Lower lobe of right lung (tissue), 2 donors: ENCODE results near the gene WDR59. TPM values are rescaled to one million over a fixed set of nuclear protein-coding genes. Genes with fewer than 3 reads are reported as not detected.

Experiments used
- ATAC-seq, 2 donors: fragments of 200-7000 bp; cut with Tn5 transposase; one replicate each; pipeline ENCODE4 v1.9.1; 2020 to 2022; ENCODE audit warnings: mild to moderate bottlenecking in 2 of 2, moderate library complexity in 2 of 2
- DNase-seq: peaks from one replicate; pipeline ENCODE4 v3.0.0-alpha.2; 2020
- H3K27ac ChIP-seq: fragments of 200-600 bp; one replicate; pipeline ENCODE4 v1.8.0; 2022
- H3K27me3 ChIP-seq: fragments of 200-600 bp; one replicate; pipeline ENCODE4 v1.8.0; 2022; ENCODE audit warnings: low read depth
- H3K36me3 ChIP-seq: fragments of 200-600 bp; one replicate; pipeline ENCODE4 v1.8.0; 2022; ENCODE audit warnings: mild to moderate bottlenecking
- H3K4me1 ChIP-seq: fragments of 200-600 bp; one replicate; pipeline ENCODE4 v1.8.0; 2022
- H3K4me3 ChIP-seq: fragments of 200-600 bp; one replicate; pipeline ENCODE4 v1.8.0; 2022; ENCODE audit warnings: mild to moderate bottlenecking
- H3K9me3 ChIP-seq: fragments of 200-600 bp; one replicate; pipeline ENCODE4 v1.8.0; 2022
- intact Hi-C: fragments of 100-400 bp; cut with DNase I; formaldehyde crosslinking; loops from one replicate; pipeline ENCODE4 v1.11.0; 2022
- total RNA-seq: library from RNA; stranded (reverse); fragmentation: NEBNext Ultra II Directional; extraction: Animal tissue kit (Norgen Biotek cat#: 25700); gene quantifications from one replicate; pipeline ENCODE4 v1.2.1, GENCODE V29; 2021
- TF ChIP-seq, protein P1 (sequence below): fragments of 200-600 bp; IDR thresholded peaks from one replicate; pipeline ENCODE4 v1.8.0; 2022; ENCODE audit warnings: antibody characterized with exemption, mild to moderate bottlenecking
- donor health status: DM: no; HTN: yes; CAD: no; lungs with severe emphysema.

WDR59 gene
- total RNA-seq, 1 donor from 2014 or later = 49.5 TPM

DNA sequence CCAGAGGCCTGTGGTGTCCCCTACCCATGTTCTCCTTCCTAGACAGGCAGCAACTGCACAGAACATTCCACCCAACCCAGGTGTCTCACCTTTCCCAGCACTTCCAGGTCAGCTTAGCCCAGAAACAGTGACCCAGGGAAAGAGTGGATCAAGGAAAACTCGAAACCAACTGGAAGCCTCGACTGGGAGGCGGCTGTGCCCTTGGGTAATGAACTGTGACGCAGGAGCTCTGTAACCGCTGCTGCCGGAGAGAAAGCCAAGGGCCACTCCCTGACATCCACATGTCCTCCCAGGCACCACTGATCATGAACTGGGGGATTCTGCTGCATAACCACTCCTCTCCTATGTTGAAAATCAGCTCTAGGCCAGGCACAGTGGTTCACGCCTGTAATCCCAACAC is 34.4 kb downstream of the WDR59 start:
- Histone ChIP-seq H3K27me3 (no peaks in the 10 kb centered on the region), H3K4me1 (no peaks in the 10 kb centered on the region), H3K9me3 (no peaks in the 10 kb centered on the region), H3K4me3 (no peak overlapping the region), H3K36me3 (peaks cover 63% of the 10 kb centered on the region), H3K27ac (no peak overlapping the region)
- DNase-seq (no peak), ATAC-seq (no peak)
- TF ChIP-seq, protein P1, sequence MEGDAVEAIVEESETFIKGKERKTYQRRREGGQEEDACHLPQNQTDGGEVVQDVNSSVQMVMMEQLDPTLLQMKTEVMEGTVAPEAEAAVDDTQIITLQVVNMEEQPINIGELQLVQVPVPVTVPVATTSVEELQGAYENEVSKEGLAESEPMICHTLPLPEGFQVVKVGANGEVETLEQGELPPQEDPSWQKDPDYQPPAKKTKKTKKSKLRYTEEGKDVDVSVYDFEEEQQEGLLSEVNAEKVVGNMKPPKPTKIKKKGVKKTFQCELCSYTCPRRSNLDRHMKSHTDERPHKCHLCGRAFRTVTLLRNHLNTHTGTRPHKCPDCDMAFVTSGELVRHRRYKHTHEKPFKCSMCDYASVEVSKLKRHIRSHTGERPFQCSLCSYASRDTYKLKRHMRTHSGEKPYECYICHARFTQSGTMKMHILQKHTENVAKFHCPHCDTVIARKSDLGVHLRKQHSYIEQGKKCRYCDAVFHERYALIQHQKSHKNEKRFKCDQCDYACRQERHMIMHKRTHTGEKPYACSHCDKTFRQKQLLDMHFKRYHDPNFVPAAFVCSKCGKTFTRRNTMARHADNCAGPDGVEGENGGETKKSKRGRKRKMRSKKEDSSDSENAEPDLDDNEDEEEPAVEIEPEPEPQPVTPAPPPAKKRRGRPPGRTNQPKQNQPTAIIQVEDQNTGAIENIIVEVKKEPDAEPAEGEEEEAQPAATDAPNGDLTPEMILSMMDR = no peak
- intact Hi-C loops = no loop called here

DNA sequence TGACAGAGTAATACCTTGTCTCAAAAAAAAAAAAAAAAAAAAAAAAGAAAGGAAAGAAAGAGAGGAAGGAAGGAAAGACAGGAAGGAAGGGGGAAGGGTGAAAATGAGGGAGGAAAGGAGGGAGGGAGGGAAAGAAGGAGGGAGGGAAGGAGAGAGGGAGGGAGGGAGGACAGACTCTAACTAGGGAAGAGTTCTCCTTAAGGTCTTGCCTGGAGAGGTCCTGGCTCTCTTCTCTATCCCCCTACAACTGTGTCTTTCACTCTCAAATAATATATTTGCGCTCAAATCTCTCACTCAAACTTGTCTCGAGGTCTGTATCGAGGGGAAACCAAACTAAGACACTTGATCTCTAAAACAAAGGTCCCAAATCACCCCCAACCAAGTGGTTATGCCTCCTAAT is 35.6 kb downstream of the WDR59 start:
- DNase-seq (no peak), ATAC-seq (no peak)
- no peak overlapping the region for H3K4me3 ChIP-seq
- TF ChIP-seq, protein P1 = no peak
- intact Hi-C loops = no loop called here
- no peaks in the 10 kb centered on the region for H3K4me1 ChIP-seq
- H3K27me3 ChIP-seq = no peaks in the 10 kb centered on the region
- H3K36me3 ChIP-seq = peaks cover 67% of the 10 kb centered on the region
- no peaks in the 10 kb centered on the region for H3K9me3 ChIP-seq
- no peak overlapping the region for H3K27ac ChIP-seq

DNA sequence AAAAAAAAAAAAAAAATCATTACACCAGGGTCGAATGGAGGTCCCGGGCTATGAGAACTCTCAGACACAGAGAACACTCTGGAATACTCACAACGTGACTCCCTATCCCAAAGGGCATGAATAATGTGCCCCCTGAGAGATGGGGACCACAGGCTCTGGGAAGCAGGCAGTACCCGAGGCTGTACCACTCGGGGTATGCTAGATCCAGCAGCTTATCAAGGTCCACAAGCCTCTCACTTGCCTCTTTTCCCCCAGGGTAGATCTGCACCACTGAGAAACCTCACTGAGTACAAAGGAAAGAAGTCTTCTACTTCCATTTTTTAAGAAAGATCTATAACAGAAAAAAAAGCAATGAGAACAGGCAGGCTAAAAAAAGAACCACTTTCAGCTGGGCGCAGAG is 40.5 kb downstream of the WDR59 start:
- H3K36me3 ChIP-seq = peaks cover 78% of the 10 kb centered on the region
- H3K9me3 ChIP-seq = no peaks in the 10 kb centered on the region
- H3K4me1 ChIP-seq = no peaks in the 10 kb centered on the region
- TF ChIP-seq, protein P1 = no peak
- intact Hi-C loops = no loop called here
- no peak for ATAC-seq
- H3K27ac ChIP-seq = no peak overlapping the region
- no peak for DNase-seq
- no peaks in the 10 kb centered on the region for H3K27me3 ChIP-seq
- H3K4me3 ChIP-seq = no peak overlapping the region

DNA sequence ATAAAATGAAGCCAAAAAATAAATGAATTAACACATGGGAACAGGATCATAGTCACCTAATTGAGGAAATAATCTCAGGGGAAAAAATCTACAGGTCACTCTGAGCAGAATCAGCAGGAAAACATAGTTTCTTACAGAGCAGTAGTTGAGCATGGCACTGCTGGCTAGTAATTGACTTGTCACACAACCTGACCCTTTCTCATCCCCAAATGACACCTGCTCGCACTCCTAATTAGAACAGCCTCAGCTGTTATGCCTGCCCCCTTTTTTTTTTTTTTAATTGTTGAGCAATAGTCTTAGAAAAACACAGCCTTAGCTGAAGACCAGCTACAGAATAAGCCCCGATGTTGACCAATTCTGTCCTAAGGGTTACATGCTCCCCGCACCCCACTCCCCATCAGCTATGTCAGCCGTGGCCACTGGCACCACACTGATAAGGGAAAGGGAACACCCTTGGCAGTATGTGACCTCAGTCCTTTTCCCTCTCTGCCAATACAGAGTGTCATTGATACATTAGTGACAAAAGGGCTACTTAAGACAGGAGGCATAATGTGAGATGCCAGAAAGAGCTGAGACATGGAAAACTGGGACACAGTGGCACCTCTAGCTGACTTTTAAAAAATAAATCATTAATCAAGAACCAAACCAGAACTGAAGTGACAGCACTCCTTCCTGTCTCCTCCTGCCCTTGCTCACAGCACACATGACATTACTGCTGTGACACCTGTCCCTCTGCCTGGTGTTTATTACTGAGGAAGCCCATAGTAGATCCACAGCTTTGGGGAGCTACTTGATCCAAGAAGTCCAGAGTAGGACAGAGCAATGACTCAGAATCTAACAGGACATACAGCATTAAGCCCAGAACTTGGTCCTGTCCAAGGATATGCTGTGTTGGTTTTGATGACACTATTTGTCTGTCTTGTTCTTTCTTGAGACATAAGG is 41.7 kb downstream of the WDR59 start:
- ATAC-seq (no peak), DNase-seq (no peak)
- TF ChIP-seq, protein P1 = no peak
- Histone ChIP-seq H3K4me1 (no peaks in the 10 kb centered on the region), H3K9me3 (no peaks in the 10 kb centered on the region), H3K36me3 (peaks cover 70% of the 10 kb centered on the region), H3K27ac (no peak overlapping the region), H3K4me3 (no peak overlapping the region), H3K27me3 (no peaks in the 10 kb centered on the region)
- intact Hi-C loops = no loop called here

DNA sequence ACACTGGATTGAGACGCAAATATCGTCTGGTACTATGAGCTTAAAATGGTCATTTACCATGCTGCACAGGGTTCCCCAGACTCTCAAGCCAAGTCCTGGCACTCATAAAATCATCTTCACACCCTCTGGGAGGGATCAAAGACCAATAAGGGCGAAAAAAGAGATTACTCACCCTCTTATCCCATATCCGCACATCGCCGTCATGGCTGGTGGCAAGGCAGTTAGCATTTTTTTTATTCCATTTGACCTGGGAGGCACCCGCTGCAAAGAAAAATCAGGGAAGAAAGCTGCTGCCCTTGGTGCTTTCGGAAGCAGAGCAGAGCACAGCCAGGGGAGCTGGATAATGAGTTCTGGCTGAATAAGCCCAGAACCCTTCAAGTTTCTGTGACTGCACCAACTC is 42.4 kb downstream of the WDR59 start:
- no peak for ATAC-seq
- no peak overlapping the region for H3K27ac ChIP-seq
- H3K9me3 ChIP-seq = no peaks in the 10 kb centered on the region
- intact Hi-C loops = no loop called here
- H3K27me3 ChIP-seq = no peaks in the 10 kb centered on the region
- no peak overlapping the region for H3K4me3 ChIP-seq
- TF ChIP-seq, protein P1 = no peak
- H3K4me1 ChIP-seq = no peaks in the 10 kb centered on the region
- no peak for DNase-seq
- H3K36me3 ChIP-seq = peaks cover 70% of the 10 kb centered on the region
